Measurements from ENCODE around the gene SF3A1.
"Not testable (repeated sequence)": the region's sequence is repeated elsewhere in the genome, so short reads cannot be mapped to it uniquely, and the experiment has no call there.

SF3A1 gene

DNA sequence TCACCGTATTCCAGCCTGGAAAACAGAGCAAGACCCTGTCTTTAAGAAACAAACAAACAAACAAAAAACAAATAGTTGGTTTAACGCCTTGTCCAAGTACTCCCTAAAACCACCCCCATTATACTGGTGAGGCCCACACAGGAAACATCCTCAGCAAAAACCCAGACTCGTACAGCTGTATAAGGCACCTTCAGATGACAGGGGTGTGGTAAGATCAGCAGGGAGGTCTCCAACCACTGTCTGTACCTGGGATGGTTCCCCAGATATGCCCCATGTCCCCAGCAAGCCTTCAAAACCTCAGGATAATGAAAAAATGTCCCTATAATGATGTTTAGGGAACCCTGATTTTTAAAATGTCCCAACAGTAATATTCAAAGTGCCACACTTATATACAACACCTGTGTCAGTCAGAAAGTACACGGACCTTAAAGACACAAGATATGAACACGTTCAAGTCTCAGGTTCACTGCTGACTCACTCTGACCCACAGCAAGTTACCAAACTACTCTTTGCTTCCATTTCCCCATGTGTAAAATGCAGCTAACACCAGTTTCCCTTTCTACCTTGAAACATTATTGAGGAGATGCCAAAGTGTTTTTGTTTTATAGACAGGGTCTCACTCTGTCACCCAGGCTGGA, 9.3 kb downstream of the SF3A1 start:
- no peak for DNase-seq

DNA sequence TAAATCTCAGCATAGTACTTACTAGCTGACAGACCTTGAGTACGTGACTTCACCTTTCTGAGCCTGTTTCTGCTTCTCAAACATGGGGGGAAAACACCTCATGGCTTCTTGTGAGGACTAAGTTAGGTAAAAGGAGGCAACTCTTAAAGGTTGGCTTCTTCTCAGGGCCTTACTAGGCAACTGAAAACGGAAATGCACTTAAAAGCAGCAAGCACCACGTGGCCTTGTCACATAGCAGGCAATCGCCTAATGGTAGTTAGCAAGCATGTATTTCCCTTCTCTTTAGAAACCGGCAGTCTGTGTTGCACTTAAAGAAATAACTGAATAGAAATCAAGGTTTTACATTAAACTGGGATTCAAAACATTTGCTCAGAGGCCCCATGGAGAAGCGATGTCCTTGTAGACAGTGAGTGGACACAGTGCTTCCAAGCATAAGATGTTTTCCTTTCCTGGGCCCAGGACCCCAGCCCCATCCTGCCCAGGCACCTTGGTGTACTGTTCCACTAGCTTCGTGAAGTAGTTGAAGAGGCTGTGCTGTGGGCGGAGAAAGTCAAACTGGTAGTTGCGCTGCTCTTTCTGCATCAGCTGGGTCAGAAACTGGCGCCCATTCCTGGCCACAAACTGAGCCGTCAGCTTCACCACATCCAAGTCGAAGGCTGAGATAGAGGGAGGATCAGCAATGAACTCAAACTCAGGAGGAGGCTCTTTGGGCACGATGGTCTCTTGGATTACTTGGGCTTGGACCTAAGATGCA, 12.1 kb downstream of the SF3A1 start:
- no peak for DNase-seq

DNA sequence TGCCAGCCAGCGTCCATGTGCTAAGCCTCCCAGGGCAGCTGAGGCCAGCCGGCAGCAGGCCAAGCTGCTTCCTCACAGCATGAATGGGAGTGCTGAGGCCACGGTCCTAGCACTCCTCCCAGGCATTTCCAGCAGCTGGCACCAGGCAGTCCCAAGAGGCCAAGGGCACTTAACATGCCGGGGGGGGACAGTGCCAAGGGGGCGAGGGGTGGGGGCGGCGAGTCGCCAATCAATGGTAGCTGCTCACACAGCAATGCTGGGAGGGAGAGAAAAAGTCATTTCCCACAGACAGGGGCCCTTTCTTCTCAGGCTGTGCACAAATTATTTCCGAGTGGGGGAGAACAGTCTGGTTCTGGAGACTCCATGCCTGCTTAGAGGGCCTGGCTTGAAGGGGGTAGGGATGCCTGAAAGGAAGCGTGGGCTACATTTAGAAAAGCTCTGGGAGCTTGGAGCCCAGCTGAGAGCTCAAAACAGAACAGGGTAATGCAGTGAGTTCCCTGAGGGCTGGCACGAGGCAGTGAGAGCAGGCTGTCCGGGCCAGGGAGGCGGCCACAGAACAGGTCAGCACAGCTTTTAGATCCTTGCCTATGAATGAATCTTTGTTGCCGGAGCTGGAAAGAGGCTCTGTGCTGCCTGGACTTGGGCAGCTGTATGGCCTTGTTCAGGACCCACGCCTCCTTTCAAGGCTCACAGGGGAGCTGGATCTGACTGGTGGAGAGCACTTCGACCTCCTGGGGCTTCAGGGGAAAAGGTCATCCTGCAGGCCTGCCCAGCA, 15.6 kb downstream of the SF3A1 start:
- no peak for DNase-seq

DNA sequence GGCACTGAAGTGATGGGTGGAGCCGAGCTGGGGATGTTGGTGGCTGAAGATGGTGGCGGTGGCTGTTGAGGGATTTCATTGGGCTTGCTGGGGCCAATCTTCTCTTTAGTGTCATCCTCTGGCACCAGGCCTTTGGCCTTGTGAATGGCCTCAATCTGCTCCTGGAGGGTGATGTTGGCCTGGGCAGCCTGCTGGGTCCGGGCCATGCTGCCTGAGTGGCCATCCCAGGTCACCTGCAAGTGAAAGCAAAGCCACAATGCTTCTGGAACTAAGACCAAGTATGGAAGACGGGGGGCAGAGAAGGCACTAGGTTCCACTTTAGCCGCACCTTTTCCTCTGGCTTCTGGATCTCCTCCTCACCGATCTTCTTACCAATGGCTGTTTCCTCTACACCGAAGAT, 17.9 kb downstream of the SF3A1 start:
- DNase-seq, result no peak

DNA sequence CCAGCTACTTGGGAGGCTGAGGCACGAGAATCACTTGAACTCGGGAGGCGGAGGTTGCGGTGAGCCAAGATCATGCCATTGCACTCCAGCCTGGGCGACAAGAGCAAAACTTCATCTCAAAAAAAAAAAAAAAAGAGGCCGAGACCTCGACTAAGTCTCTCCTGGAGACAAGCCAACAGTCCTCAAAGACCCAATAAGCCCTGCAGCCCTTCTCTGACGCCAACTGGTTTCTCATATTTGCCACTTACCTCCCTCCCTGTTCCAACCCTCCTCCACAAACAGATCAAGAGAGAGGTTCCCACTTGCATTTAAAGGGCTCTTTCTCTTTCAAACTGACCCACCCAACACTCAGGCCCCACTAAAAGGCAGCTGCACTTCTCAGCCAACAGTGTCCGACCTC, 18.4 kb downstream of the SF3A1 start:
- not testable (repeated sequence) for DNase-seq

DNA sequence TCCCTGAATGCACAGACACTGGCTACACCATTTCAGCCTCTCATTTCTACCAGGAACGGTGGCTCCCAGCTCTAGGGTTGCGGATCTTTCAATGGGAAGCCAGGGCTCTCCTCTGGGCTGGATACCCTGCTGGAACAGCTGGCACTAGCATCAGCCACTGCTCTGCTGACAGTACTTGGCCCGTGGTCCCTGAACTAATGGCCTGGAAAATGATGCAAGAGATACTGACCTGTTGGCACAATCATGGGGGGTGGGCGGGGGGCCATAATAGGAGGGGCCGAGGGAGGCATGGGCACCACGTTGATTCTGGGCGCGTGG, 19.3 kb downstream of the SF3A1 start:
- DNase-seq, result no peak

DNA sequence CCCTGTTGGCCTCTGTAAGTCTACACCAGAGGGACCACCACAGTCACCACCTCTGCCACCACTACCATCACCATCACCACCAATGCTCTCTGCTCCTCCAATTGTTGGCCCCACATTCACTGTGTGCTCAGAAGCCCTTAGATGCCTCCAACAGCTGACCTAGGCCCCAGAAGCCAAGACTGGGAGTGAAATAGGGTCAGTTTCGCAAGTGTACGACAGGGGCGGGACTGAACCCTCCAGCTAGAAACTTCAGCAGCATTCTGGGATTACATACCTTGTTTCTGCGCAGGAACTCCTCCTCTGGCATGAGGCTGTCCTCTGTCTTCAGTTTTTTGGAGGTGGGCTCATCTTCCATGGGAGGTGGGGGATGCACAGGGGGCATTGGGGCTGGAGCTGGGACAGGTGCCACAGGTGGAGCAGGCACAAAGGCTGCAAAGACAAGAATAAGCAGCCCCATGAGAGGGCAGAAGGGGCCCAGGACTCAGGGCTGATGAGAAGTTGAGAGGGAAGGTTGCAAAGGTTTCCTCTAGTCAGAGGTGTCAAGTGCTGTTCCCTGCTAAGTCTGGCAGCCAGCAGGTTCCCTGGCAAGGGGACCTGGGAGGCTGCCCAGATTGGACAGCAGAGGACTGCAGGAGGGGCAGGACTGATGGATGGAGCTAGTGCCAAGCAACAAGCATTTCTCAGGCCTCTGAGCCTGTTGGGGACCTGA, 19.8 kb downstream of the SF3A1 start:
- DNase-seq, result no peak

DNA sequence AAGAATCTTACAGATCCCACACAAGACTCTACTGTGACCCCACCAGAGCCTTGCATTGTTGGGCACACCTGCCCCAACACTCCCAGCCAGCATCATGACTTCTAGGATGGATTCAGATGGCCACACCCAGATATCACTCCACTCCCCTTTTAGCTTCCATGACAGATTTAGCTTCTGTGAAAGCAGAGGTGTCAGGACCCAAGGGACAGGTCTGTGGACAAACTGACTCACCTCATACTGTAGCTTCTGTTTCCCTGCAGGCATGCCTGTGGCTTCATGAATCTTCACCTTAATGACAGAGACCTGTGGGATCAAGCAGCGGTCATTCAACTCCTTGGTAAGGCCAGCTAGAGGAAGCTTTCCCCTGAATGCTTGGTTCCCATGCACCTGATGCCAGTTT, 21.5 kb downstream of the SF3A1 start:
- no peak for DNase-seq

DNA sequence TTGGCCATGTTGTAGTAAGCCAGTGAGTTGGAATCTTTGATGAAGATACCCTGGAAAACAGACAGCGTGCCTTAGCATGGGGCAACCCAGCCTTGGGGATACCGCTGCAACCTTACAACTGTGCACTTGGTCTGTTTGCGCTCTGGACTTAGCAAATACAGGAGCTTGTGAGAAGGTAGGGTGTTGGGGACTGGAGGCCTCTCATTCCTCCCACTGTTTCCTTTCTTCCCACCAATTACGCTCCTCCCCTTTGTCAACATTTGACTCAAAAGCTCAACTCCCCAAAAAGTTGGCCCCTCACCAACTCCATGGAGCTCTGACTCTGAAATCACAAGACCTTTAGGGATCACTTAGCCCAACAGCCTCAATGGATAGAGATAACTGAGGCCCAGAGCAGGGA, 22.0 kb downstream of the SF3A1 start:
- DNase-seq, result no peak

DNA sequence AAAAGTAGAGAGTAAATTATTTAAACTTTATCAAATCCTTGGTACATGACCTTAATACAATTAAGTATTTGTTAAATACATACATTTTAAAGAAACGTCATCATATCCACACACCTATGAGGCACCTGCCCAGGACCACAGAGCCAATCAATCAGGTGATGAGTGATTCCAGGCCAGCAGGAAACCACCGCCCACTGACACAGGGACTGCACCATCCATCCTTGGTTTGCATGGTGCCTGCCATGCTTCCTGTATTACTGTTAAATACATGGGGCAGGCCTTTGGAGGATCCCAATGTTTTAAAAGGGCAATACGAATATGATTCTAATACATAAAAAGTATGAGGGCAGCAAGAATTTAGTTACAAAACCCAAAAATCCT, 23.0 kb downstream of the SF3A1 start:
- no peak for DNase-seq

DNA sequence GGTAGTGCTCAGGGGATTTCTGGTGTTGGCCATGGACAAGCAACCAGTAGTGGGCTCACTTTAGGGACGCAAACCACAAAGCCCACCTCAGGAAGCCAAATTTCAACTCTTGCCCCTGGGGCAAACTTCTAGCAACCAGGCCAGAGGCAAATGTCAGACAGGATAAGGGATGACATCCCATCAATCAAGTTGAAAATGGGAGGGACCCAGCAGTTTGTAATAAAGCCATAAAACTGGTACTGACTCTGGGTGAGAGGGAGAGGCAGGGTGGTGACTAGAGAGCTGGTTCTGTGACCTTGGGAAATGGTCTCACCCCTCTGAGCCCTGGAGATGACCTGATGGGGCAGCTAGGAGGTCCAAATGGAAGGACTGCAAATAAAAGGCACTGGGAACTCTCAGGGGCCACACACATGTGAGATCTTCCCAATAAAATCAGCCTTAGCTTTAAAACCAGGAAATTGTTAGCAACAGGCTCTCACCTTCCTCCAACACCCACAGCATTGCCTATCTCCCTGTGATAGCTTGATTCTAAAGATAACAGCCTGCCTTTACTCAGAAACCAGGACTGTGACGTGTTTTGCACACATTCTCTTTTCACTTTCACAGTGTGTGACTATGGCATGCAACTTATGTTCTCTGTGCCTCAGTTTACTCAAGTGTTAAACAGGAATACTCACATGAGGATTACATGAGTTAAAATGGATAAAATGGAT, 23.5 kb downstream of the SF3A1 start:
- DNase-seq, result no peak

DNA sequence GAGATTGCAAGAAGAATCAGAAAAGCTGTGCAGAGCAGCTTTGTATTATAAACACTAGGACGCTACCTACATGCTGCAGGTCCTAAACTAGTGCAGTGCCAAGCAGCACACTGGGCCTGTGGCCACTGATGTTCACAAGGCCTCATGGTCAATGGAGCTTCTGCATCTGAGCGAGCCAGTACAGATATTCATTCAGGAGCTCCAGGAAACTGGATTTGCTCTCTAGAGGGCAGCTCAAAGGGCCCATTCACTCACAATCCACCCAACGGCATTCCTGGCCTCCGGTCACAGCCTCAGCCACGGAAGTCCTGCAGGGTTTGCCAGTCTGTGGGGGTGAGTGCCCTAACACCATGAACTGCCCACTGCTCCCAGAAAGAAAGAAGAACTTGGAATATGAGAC, 24.1 kb downstream of the SF3A1 start:
- DNase-seq, result no peak

DNA sequence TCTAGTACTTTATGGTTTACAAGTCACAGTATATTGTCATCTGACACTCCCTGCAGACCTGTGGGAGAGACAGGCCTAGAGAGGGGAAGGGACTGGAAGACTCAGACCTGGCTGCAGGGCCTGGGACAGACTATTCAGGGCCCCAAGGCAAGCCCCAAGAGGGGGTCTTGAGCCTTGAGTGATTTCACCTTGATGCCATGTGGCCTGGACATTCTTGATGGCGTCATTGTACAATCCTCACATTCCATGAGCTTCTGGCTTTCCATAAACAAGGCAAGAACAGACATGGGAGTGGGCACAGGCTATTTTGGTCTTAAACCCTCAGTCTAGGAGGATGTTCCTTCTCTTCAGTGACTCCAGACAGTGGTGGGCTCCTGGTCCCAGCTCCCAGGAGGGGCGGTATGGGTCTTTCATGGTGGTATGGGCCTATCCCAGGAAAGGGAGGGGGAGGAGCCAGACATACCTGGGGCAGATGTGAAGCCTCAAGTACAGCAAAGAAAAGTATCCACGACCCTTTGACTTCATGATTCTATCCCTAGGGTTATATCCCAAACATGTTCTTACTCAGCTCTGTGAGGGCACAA, 28.1 kb downstream of the SF3A1 start:
- DNase-seq, result no peak

DNA sequence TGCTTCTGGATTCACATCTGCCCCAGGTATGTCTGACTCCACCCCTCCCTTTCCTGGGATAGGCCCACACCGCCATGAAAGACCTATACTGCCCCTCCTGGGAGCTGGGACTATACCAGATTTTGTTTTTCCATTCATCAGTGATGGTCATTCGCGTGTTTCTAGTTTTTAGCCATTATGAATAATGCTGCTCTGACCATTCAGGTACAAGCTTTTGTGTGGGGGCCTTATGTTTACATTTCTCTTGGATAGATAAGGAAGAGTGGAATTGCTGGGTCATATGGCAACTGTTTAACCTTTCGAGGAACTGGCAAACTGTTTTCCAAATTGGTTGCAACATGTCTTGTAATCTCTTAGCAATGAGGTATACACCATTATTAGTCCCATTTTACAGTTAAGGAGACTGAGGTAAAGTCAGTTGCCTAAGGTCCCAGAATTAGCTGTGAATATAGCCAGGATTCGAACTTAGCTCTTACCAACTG, 28.8 kb downstream of the SF3A1 start:
- DNase-seq, result no peak

DNA sequence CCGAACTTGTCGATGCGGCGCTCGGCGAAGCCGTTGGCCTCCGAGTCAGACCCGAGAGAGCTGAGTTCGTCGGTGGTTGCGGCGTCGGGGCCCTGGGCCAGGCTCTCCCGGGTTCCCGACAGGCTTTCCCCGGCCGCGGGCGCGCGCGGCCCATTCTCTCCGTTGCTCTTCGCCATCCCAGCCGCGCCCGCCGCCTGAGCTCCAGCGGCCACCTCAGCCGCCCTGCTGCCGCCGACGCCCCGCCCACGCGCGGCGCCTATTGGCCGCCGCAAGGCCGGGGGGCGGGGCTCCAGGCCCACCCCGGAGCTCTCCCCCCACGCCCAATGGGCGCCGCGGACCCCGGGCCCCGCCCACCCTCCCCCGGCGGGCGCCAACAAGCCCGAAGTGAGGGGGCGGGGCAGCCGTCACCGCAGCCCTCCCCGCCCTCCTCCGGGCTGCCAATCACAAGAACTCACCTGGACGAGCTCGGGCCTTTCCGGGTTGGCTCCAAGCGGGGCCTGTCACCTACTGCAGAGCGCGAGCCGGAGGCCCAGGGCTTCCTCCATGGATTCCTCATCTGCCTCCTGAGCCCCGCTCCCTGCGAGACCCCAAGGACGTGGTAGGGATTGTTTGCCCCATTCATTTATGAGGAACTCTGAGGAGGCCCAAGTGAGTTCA, 29.9 kb downstream of the SF3A1 start, which contains the start of gene TBC1D10A:
Gene TBC1D10A (minus strand): TSS at position 236 of the 657 bp plus-strand sequence. CDS start 60 bp downstream, at position 176.
- peak; percentile 89 for DNase-seq

DNA sequence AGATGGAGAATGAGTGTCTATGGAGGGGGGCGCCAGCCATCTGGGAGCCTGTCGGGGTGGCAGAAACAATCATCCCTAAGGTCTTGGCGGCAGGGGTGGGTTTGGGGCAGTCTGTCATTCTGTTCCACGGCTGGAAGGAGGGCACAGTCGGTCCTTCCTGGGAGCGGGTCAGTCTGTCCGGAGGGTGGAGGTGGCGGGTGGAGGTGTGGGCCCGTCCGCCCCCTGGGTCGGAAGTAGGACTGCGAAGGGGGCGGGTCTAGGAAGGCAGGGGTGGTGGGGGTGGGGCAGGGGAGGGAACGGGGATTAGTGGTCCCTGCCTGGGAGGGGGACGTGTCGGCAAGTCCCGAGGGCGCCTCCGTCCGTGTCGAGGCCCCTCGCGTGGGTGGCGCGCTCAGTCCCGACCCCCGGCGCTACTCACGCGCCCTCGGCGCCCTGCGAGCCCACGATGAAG, 30.4 kb downstream of the SF3A1 start:
- DNase-seq, result no peak

DNA sequence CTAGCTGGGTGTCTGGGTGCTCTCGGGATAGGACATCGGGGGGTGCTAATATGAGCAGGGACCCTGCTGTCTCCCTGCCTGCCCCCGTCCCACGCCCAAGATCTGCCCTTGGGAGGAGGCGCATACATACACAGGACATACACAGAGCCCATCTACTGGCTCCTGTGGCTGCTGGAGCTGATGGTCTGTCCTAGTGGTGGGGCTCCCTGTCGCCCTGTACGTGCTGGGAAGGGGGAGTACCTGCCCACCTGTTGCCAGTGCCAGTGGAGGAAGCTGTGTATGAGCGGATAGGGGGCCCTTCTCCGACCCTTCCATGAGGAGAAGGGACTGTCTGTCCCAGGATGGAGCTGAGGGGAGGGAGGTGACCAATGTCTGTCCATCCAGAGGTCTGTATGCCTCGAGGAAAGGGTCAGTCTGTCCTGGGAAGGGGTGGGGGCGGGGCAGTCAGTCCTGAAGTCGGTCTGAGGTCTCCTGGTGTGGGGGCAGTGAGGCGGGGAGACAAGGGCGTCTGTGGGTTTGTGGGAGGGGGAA, 30.9 kb downstream of the SF3A1 start:
- no peak for DNase-seq

DNA sequence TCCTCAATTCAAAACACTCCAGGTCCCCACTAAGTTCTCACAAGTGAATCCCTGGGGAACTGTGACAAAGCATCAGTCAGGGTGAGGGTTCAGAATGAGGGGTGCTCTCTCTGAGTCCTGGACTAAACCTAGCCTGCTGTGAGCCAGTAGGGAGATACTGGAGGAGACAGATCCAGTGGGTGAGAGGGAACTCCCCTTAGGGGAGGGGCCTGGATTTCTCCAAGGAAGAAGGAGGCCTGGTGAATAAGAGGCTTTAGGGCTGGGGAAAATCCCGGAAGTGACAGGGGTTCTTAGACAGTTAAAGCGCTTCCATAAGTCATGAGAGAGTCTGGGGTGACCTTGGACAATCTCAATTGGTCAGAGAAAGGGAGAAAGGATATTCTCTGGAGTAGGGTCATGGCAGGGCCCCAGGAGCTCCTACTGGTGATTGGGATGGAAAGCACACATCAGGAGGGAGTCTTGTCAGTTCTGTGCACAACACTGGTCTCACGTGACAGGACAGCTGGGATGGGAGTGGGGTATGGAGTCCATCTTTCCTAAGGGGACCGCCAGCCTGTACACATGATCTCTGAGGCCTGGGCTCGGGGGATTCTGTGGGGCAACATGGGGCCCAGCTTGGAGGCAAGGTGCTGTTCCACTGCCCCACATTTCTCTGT, 31.5 kb downstream of the SF3A1 start:
- DNase-seq, result no peak

DNA sequence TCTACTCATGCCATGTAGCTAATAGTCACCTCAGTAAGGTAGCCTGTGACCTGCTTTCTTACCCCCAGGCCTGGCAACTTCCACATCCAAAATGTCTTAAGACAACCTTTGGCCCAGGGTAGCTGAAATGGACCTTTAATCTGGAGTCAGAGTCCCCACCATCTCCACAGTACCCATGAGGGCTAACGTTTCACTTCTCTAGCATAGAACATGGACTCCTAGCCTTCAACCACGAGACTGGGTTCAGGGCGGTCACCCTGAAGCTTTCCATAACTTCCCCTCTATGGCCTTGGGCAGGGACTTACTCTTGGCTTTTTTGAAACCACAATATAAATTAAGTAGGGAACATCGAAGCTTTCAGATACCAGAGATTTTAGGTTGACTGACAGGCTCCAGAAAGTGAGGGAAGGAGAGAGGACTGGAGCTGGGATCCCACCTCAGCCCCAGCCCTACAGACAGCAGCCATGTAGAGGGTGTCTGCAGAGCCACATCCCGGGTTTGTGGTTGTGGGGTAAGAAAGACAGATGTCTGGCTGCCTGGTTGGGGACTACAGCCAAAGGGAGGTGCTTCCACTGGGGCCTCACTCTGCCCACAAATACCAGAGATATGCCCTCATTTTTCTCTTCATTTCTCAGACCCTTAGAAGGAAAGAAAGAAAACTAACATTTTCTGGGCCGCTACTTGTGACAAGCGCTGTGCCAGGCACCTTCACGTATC, 32.5 kb downstream of the SF3A1 start:
- no peak for DNase-seq

DNA sequence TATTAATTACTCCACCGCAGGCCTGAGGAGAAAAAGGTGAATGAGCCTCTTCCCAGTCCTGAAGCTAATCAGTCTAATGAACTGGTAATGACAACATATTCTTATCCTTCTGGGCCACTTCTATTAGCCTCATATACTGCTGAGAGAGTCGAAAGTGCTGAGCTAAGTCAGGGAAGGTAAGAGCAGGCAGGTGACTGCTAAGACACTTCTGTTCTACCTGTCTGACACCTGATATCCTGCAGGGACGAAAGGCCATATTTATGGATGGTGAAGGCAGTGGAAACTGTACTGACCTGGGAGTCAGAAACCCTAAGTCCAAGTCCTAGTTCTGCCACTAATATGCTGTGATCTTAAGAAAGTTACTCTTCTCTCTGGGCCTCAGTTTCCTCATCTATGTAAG, 33.4 kb downstream of the SF3A1 start:
- DNase-seq, result no peak

All from activated CD4-positive, alpha-beta T cell treated with anti-CD3 and anti-CD28 coated beads for 1 hour (primary cell).